Superior temporal gyrus (tissue), 1 donor: ENCODE measurements around the gene ANKS6.

Experiments used
- DNase-seq: peaks from one replicate; pipeline ENCODE4 v3.0.0-alpha.2; 2016; ENCODE audit errors: extremely low spot score

ANKS6 gene

DNA sequence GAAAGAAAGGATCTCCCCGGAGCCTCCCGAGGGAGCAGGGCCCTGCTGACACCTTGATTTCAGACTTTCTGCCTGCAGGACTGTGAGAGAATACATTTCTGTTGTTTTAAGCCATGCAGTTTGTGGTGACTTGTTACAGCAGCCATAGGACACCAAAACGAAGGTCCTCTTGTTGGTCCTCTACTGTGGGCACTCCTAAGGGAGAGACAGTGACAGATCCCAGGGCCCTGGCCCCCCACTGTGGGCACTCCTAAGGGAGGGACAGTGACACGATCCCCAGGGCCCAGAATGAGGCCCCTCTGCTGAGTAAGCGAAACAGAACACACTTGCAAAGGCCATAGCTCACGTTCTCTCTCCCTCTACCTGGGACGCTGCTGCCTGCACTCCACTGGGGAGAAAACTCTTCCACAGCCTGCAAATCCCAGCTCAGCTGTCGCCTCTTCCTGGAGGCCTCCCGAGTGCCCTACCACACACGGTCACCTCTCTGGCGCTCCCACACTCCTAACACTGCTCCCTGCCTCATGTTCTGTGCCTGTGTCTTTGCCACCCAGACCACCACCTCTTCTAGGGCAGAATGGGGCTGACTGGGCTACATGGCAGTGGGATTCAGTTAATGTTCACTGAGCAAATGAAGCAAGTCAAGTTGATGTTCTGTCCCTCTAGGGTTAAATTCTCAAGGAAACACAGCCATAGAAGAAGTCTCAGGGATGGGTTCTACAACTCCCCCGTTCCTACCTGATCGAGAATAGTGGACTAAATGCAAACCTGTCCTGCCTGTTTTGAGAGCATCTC is 23.8 kb downstream of the ANKS6 start:
- DNase-seq, result no peak

- DNase-seq, result no peak
Observed at GRCh38 chr9:98771209-98771874, 25.0 kb downstream of the ANKS6 start.

DNA sequence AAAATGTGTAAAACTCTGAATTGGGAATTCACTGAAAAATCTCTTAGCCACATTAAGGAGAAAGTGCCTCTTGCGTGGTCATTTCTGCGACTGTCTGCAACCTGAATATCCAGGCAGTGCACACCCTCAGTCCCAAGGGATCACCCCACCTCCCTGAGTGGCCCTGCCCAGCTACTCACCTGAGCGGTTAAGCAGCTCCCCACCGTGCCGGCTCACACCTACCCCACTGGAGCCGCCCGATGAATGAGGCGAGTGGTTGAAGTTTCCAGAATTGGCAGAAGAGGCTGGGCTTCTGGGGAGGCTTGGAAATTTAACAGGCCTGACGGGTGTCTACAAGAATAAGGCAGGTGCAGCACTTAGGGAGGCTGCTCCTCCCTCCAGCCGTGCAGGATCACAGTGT is 25.6 kb downstream of the ANKS6 start:
- DNase-seq, result no peak

- no peak for DNase-seq
Observed at GRCh38 chr9:98768344-98768743, 28.0 kb downstream of the ANKS6 start.

GRCh38 chr9:98767915-98768314 is 28.4 kb downstream of the ANKS6 start:
- no peak for DNase-seq

GRCh38 chr9:98767196-98767595 is 29.2 kb downstream of the ANKS6 start:
- DNase-seq, result no peak

DNA sequence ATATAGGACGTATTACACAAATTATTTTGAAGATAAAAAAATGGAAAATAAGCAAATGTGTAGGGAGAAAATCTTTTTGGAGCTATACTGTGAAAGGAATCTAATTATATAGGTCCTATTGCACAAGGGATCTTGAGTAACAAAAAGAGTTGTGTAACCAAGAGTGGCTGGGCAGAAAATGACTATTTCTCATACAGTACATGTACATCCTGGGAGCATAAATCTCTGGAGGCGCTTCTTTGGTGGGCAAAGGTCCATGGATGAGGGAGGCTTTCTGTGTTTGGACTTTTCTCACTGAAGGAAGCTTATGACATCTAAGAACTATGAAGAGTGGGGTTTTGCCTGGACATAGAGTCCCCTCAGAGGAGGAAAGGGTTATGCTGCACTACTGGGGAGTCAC is 29.8 kb downstream of the ANKS6 start:
- DNase-seq, result no peak

- DNase-seq, result no peak
Observed at GRCh38 chr9:98765256-98765655, 31.1 kb downstream of the ANKS6 start.

GRCh38 chr9:98763986-98764745 is 32.2 kb downstream of the ANKS6 start:
- no peak for DNase-seq

DNA sequence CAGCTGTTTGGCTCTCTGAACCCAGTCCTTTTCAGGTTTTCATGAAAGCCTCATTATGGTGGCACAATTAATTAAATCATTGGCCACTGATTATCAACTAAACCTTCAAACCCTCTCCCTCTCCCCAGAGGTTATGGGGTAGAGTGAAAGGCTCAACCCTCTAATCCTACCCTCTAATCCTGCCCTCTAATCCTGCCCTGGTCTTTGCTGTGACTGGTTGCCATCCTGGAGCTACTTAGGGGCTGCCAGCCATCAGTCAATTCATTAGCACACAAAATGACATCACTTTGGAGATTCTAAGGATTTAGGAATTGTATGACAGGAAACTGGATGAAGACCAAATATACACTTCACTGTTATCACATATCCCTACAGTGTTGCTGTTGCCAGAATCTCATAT is 36.1 kb downstream of the ANKS6 start:
- DNase-seq, result no peak

- no peak for DNase-seq
Observed at GRCh38 chr9:98755006-98755618, 41.2 kb downstream of the ANKS6 start.

- no peak for DNase-seq
Observed at GRCh38 chr9:98751210-98751609, 45.1 kb downstream of the ANKS6 start.

DNA sequence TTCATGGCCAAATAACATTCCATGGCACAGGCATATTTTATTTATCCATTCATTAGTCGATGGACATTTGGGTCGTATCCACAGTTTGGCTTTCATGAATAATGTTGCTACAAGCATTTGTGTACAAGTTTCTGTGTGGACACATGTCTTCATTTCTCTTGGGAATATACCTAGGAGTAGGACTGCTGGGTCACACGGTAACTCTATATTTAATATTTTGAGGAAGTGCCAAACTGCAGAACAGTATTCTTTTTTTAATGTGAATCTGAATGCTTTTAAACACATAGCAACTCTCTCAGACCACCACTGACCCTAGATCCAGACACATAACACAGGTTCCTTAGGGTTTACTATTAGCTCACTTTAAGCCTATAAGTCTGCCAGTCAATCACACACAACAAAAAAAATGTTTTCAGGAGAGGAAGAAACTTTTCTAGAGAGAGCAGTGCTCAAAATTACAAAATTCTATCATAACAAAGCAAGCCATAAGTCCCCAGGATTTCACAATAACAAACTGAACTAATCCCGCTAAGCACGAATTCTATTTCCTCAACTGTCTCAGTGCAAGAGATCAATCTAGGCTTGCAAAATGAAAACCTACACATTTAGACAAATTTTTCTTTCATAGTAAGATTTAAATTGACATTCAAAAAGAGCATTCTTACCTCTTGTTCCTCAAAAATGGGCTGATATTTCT is 45.8 kb downstream of the ANKS6 start:
- no peak for DNase-seq

- no peak for DNase-seq
Observed at GRCh38 chr9:98747476-98747875, 48.9 kb downstream of the ANKS6 start.

DNA sequence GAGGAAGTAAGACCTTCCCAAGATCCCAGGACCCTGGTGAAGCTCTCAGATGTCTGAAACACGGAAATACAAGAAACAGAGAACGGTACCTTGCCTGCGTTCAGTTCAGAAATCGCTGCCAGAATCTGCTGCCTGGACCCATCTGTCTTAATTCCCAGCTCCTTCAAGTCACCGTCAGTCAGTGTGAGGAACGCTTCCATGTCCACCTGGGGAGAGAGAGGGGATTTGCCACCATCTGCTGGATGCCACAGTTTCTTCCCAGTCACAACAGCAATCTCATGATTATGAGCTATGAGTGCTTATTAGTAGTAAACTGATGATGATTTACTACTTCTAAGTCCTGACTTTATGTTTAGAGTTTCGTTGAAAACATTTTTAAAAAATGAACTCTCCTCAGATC is 50.9 kb downstream of the ANKS6 start:
- DNase-seq, result no peak

DNA sequence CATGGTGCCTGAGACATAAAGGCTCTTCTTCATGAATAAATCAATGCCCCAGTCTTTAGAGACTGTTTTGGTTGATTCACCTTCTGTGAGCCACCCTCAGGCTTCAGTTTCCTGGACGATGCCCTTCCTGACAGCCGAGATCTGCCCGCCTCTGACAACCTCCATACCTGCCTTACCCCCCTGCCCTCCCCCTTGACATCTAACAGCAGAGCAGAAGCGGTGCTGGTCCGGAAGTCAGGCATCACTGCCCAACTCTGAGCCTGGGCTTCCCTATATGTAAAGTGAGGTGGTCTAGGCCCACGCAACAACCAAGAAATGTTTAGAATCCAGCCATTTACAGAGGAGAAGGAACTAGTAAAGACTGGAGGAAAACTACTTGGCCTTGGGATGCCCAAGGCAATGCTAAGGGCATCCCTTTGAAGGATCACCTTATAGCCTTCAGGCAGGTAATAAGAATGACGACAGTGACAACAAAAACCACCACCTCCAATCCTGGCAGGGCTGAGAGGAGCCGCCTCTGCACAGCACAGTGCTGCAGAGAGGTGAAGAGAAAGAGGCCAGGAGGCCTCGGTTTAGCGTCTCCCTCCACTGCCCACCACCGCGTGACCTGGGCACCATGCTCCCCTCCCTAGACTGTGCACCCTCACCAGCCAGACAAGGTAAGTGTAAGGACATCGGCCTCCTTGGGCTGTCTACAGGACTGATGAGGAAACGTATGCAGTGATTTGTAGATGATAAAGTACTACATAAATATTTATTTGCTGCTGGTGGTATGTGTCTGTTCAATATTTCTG is 52.3 kb downstream of the ANKS6 start:
- DNase-seq, result no peak

- DNase-seq, result no peak
Observed at GRCh38 chr9:98743329-98743728, 53.0 kb downstream of the ANKS6 start.

DNA sequence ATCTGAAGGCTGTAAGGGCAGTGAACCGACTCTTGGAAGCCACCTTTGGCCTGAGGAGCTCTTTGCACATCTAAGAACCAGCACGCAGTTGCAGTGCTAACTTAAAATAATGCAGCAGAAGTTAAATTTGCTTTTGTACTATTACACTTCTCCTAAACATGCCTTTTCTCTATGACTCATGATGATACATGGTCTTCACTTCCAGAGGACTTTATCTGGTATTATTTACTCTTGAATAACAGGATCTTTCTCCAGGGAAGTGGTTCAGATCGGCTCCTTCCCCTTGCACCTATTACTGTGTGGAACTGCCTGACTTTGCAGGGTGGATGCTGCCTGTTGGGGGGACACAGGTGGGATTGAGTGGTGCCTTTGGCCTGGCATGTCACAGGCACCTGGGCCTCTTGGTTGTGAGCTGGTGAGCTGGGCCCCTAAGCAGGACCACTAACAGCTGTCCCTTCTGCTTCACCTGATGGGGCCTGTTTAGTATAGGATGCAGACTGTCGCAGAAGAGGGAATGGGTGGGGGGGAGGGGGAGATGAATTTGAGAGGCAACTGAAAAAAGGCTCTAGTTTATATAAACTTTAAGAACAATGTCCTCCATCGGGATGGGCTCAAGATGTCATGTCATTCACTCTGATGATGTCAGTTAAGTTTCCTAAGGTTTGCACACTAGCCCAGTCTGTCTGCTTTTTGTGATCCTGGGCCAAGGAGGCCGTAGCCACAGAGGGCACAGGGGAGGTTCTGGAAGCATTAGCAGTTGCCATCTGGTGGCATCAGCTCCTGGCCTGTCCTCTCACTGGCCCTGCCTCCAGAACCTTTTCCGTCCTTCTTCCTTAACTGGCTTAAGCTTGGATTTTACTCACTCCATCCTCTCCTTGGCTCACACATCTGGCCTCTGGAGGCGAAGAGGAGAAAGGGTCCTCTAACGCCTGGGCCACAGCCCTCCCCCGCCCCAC is 53.8 kb downstream of the ANKS6 start:
- no peak for DNase-seq

DNA sequence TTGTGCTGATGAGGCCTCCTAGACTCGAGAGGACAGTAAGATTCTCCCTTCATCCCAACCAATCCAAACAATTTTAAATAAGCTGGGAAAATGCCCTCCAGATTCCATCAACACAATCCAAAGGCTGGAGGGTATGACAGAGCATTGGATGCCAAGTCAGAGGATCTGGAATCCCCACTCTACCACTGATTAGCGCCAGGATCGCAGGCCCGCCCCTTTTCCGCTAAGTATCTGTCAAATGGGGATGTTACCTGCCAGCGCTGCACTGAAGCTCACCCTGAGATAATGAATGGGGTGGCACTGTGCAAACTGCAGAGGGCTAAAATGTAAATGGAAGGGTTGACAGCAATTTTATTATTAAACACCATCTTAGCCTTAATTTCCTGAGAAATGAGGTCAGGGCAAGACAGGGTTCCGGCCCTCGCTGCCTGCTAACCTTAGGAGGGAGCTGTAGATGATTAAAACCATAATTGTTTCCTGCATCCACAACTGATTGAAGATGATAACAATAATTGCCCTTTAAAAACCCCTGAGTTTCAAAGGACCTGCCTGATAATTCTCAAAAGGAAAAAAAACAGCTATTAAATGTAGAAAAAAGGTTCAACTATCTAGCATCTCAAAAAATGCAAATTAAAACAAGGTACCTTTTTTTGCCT is 56.0 kb downstream of the ANKS6 start:
- DNase-seq, result no peak
